OCI-LY7 (cell line): ENCODE data around the gene LBR. TPM values are rescaled to one million over a fixed set of nuclear protein-coding genes. Genes with fewer than 3 reads are reported as not detected.

Source experiments
- BruUV-seq: library from RNA; stranded (reverse); fragments of 400-500 nt; replicated peaks from 2 replicates; lab custom pipeline; 2021; lab: Mats Ljungman, UMichigan
- CTCF ChIA-PET: fragments of 300-600 bp; sonication (Branson Sonifier 250); formaldehyde crosslinking; loops from one replicate; lab custom pipeline; 2022; ENCODE audit warnings: antibody characterized with exemption; ENCODE audit not compliant: unreplicated experiment; lab: Charles Lee
- POLR2A ChIA-PET: fragments of 300-600 bp; sonication (Branson Sonifier 250); formaldehyde crosslinking; loops from one replicate; lab custom pipeline; 2022; ENCODE audit warnings: antibody characterized with exemption; lab: Charles Lee
- DNase-seq: peaks from one replicate; pipeline ENCODE4 v3.0.0-alpha.2; 2015; ENCODE audit warnings: low spot score
- H2AFZ ChIP-seq: fragments of 200-600 bp; sonication (generic), shearing (Covaris generic); 2 replicates; pipeline ENCODE4 v1.6.1; 2014; ENCODE audit warnings: mild to moderate bottlenecking, antibody characterized with exemption, low read length, moderate library complexity
- H3K27ac ChIP-seq: fragments of 200-600 bp; sonication (generic); 2 replicates; pipeline ENCODE4 v1.5.1; 2014; ENCODE audit warnings: mixed run types, low read depth, mild to moderate bottlenecking, moderate library complexity, low read length, inconsistent platforms; ENCODE audit not compliant: poor library complexity, severe bottlenecking
- H3K36me3 ChIP-seq: fragments of 200-600 bp; sonication (generic); 2 replicates; pipeline ENCODE4 v1.6.1; 2014; ENCODE audit warnings: mild to moderate bottlenecking, antibody characterized with exemption, low read length, moderate library complexity, mixed read lengths; ENCODE audit not compliant: insufficient read depth
- H3K4me1 ChIP-seq: fragments of 200-600 bp; sonication (generic); 2 replicates; pipeline ENCODE4 v1.5.1; 2014; ENCODE audit warnings: mild to moderate bottlenecking, low read length; ENCODE audit not compliant: insufficient read depth, poor library complexity, severe bottlenecking
- H3K4me2 ChIP-seq: fragments of 200-600 bp; sonication (generic); 2 replicates; pipeline ENCODE4 v1.6.1; 2014; ENCODE audit warnings: mild to moderate bottlenecking, low read length
- H3K4me3 ChIP-seq: fragments of 200-600 bp; sonication (generic); 2 replicates; pipeline ENCODE4 v1.5.1; 2014; ENCODE audit warnings: mild to moderate bottlenecking, low read depth, low read length; ENCODE audit not compliant: poor library complexity, severe bottlenecking
- H3K79me2 ChIP-seq: fragments of 200-600 bp; sonication (generic); 2 replicates; pipeline ENCODE4 v1.6.1; 2016; ENCODE audit warnings: low read depth, mild to moderate bottlenecking, low read length, moderate library complexity, mixed read lengths; ENCODE audit not compliant: insufficient read depth
- H3K9me2 ChIP-seq: fragments of 200-600 bp; sonication (generic); 2 replicates; pipeline ENCODE4 v1.6.1; 2016; ENCODE audit warnings: mild to moderate bottlenecking, low read length, mixed read lengths; ENCODE audit not compliant: insufficient read depth
- H3K9me3 ChIP-seq: fragments of 200-600 bp; sonication (generic); 2 replicates; pipeline ENCODE4 v1.6.1; 2014; ENCODE audit warnings: mild to moderate bottlenecking, mixed run types, low read length, mixed read lengths
- H4K20me1 ChIP-seq: fragments of 200-600 bp; sonication (generic); 2 replicates; pipeline ENCODE4 v1.6.1; 2014; ENCODE audit warnings: mild to moderate bottlenecking, antibody characterized with exemption, low read length, moderate library complexity, mixed read lengths; ENCODE audit not compliant: insufficient read depth
- CTCF ChIP-seq: fragments of 200-600 bp; sonication (generic); conservative IDR thresholded peaks from 2 replicates; pipeline ENCODE4 v1.5.1; 2014; ENCODE audit warnings: mild to moderate bottlenecking, antibody characterized with exemption, low read length, moderate library complexity, mixed read lengths
- EZH2phosphoT487 ChIP-seq: fragments of 200-600 bp; sonication (generic); IDR thresholded peaks from 2 replicates; pipeline ENCODE4 v1.6.1; 2018; ENCODE audit warnings: low read depth, borderline replicate concordance, mild to moderate bottlenecking, mixed run types, antibody characterized with exemption, low read length, moderate library complexity, mixed read lengths
- intact Hi-C: fragments of 100-400 bp; cut with micrococcal nuclease; formaldehyde crosslinking; loops from one replicate; pipeline ENCODE4 v1.10.0; 2022; ENCODE audit not compliant: unreplicated experiment
- total RNA-seq, 2 experiments: library from RNA; depleted of rRNA in 1 of 2; stranded (reverse); fragments of >200 nt in 1 of 2; shearing (Covaris generic) in 1 of 2; gene quantifications; 2 replicates each; pipeline ENCODE4 v1.2.3, GENCODE V29; 2014 to 2022

The LBR gene
- total RNA-seq, 2 experiments from 2014 or later: 117 to 288 TPM

GRCh38 chr1:225406976-225407725, 20.7 kb downstream of the LBR start:
- no peak overlapping the region for H2AFZ ChIP-seq
- no peaks in the 10 kb centered on the region for H3K9me2 ChIP-seq
- intact Hi-C loops: no loop called here
- ChIA-PET POLR2A (interaction anchor here (0.7 to 1.9 kb wide), 9 partner anchors 10 to 250 kb away, joined by 3 to 5 read pairs (median 4); no protein-coding TSS in a partner anchor), CTCF (no interaction called here)
- BruUV-seq: no TSS peak
- TF ChIP-seq CTCF: no peak
- TF ChIP-seq EZH2phosphoT487: no peak
- no peak overlapping the region for H3K27ac ChIP-seq
- no peaks in the 10 kb centered on the region for H3K4me1 ChIP-seq
- peaks cover 51% of the 10 kb centered on the region; the same call in 1 of the 2 replicates for H3K79me2 ChIP-seq
- peaks cover 100% of the 10 kb centered on the region for H3K36me3 ChIP-seq
- DNase-seq: no peak
- peaks cover 5% of the 10 kb centered on the region; the same call in 1 of the 2 replicates for H4K20me1 ChIP-seq
- no peaks in the 10 kb centered on the region for H3K9me3 ChIP-seq
- H3K4me2 ChIP-seq: no peak overlapping the region
- no peak overlapping the region for H3K4me3 ChIP-seq

- Histone ChIP-seq H3K9me3 (no peaks in the 10 kb centered on the region), H3K9me2 (no peaks in the 10 kb centered on the region), H3K4me3 (no peak overlapping the region), H3K36me3 (peaks cover 97% of the 10 kb centered on the region), H3K27ac (no peak overlapping the region), H3K4me1 (peaks cover 3% of the 10 kb centered on the region), H2AFZ (no peak overlapping the region), H3K4me2 (no peak overlapping the region), H3K79me2 (peaks cover 9% of the 10 kb centered on the region; the same call in 1 of the 2 replicates), H4K20me1 (no peaks in the 10 kb centered on the region)
- DNase-seq: no peak
- no TSS peak for BruUV-seq
- ChIA-PET CTCF (no interaction called here), POLR2A (interaction anchor here (1.2 to 3.9 kb wide), 2 partner anchors 24 to 67 kb away, joined by 3 to 18 read pairs; no protein-coding TSS in a partner anchor)
- intact Hi-C loops: no loop called here
- no peak for TF ChIP-seq EZH2phosphoT487
Observed at GRCh38 chr1:225400968-225401367, 26.9 kb downstream of the LBR start.

GRCh38 chr1:225396357-225396756, 31.5 kb downstream of the LBR start:
- H3K4me3 ChIP-seq: no peak overlapping the region
- no peak overlapping the region for H2AFZ ChIP-seq
- no peak for DNase-seq
- H3K4me2 ChIP-seq: no peak overlapping the region
- no peak for TF ChIP-seq CTCF
- TF ChIP-seq EZH2phosphoT487: no peak
- intact Hi-C loops: no loop called here
- BruUV-seq: TSS peak; percentile 2
- H3K4me1 ChIP-seq: peaks cover 3% of the 10 kb centered on the region
- no peaks in the 10 kb centered on the region for H3K9me3 ChIP-seq
- no peaks in the 10 kb centered on the region for H4K20me1 ChIP-seq
- peaks cover 62% of the 10 kb centered on the region for H3K36me3 ChIP-seq
- peaks cover 3% of the 10 kb centered on the region; the same call in 1 of the 2 replicates for H3K79me2 ChIP-seq
- no peaks in the 10 kb centered on the region for H3K9me2 ChIP-seq
- ChIA-PET CTCF (no interaction called here), POLR2A (interaction anchor here (1.2 to 1.7 kb wide), 2 partner anchors 10 to 29 kb away, joined by 3 to 4 read pairs; no protein-coding TSS in a partner anchor)
- H3K27ac ChIP-seq: no peak overlapping the region
